ENCODE results near the gene AHNAK. TPM values are rescaled to one million over a fixed set of nuclear protein-coding genes. Genes with fewer than 3 reads are reported as not detected.

The AHNAK gene
- total and polyA plus RNA-seq, 2 donors (not counting 3 experiments of a cell fraction or from before 2014, with no cell fraction given): 35.2 to 436 TPM

DNA sequence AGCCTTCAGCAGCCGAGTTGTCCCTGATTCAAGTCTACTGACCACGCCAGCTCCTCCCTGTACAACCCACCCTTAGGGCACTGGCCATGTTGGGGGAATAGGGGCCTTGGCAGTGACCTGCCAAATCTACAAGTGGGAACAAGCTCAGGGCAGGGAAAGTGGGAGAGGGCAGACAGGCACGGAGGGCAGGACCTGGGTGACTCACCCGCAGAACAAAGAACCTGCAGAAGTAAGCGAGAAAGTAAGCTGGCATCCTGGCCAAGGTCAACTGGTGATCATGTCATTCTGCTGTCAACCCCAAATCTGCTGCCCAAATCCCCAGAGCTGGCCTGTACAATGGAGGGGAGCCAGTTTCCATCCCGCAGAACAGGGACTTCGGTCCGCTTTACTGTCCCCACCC, 135.6 kb downstream of the AHNAK start:
- POLR2A ChIA-PET: interaction anchor here (0.5 to 0.7 kb wide), 2 partner anchors 14 to 51 kb away, joined by 3 to 4 read pairs; no protein-coding TSS in a partner anchor

More for the DNA sequence above, 135.6 kb downstream of the AHNAK start:
- no peak overlapping the region for H3K4me2 ChIP-seq (ENCODE audit: insufficient read depth, low read length)
- H4K20me1 ChIP-seq (replicated peaks; ENCODE audit: control insufficient read depth, extremely low read depth, insufficient read depth, low read length): no peaks in the 10 kb centered on the region
- H3K9ac ChIP-seq (replicated peaks; ENCODE audit: extremely low read depth, insufficient read depth, low read length): no peak overlapping the region
- no peaks in the 10 kb centered on the region for H3K36me3 ChIP-seq (ENCODE audit: control insufficient read depth in 2 of 2, extremely low read depth in 1 of 2, insufficient read depth in 2 of 2, low read length in 2 of 2)
- no peaks in the 10 kb centered on the region for H3K79me2 ChIP-seq (ENCODE audit: control insufficient read depth, insufficient read depth, low read length)
- dilution Hi-C loops (cut with MboI; ENCODE audit: extremely low pct_ligation_motif_present, low sequenced_read_pairs): no loop called here
- intact Hi-C loops (cut with micrococcal nuclease): no loop called here
- FAIRE-seq (no peak), DNase-seq (ENCODE audit: low read depth, low spot score) (no peak)
- no peak overlapping the region for H3K4me3 ChIP-seq (replicated peaks in 1 of 3; ENCODE audit: insufficient read depth in 1 of 3, low read depth in 1 of 3, low read length in 3 of 3)
- no peaks in the 10 kb centered on the region for H3K9me3 ChIP-seq (replicated peaks; ENCODE audit: control insufficient read depth, insufficient read depth, low read length)
- H3K9me1 ChIP-seq (replicated peaks; ENCODE audit: control insufficient read depth, extremely low read depth, insufficient read depth, low read length): no peaks in the 10 kb centered on the region
- no peak overlapping the region for H3K27ac ChIP-seq (ENCODE audit: insufficient read depth, low read depth, low read length)
- TF ChIP-seq CTCF (IDR thresholded peaks at IDR 0.05; ENCODE audit: extremely low read depth in 1 of 2, insufficient read depth in 1 of 2, low read depth in 1 of 2, low read length in 2 of 2): no peak
- TF ChIP-seq POLR2A (IDR thresholded peaks at IDR 0.05; ENCODE audit: low read depth, low read length): no peak
- no peak for TF ChIP-seq EZH2 (IDR thresholded peaks at IDR 0.05; ENCODE audit: borderline replicate concordance, low read depth, low read length, severe bottlenecking)
- no peak for TF ChIP-seq POLR2AphosphoS5 (IDR thresholded peaks at IDR 0.05; ENCODE audit: insufficient read depth, low read depth, low read length)
- H3K27me3 ChIP-seq (ENCODE audit: control insufficient read depth in 2 of 2, insufficient read depth in 2 of 2, low read length in 2 of 2): no peaks in the 10 kb centered on the region
- CTCF ChIA-PET: interaction anchor here (0.8 to 3.9 kb wide), 4 partner anchors 13 to 150 kb away, joined by 4 to 26 read pairs (median 8); no protein-coding TSS in a partner anchor
- no peaks in the 10 kb centered on the region for H3K4me1 ChIP-seq (ENCODE audit: control insufficient read depth, extremely low read depth, insufficient read depth, low read length)
- H2AFZ ChIP-seq (ENCODE audit: low read depth, low read length): no peak overlapping the region
- no TSS peak for BruUV-seq (replicated peaks)
